Right ventricle myocardium superior (tissue), 1 donor: ENCODE measurements around the gene SYCE3. TPM values are rescaled to one million over a fixed set of nuclear protein-coding genes. Genes with fewer than 3 reads are reported as not detected.

ENCODE experiments used
- ATAC-seq: fragments of 200-7000 bp; cut with Tn5 transposase; one replicate; pipeline ENCODE4 v1.9.1; 2020; ENCODE audit warnings: mild to moderate bottlenecking; ENCODE audit not compliant: poor library complexity
- DNase-seq: peaks from one replicate; pipeline ENCODE4 v3.0.0-alpha.2; 2020
- intact Hi-C: fragments of 100-400 bp; cut with DNase I; formaldehyde crosslinking; loops from one replicate; pipeline ENCODE4 v1.11.2; 2022
- total RNA-seq: library from RNA; stranded (reverse); fragmentation: NEBNext Ultra II Directional; extraction: Animal tissue kit (Norgen Biotek cat#: 25700); gene quantifications from one replicate; pipeline ENCODE4 v1.2.1, GENCODE V29; 2021
- donor health status: DM: no; HTN: yes; CAD: no; lungs with severe emphysema.

The SYCE3 gene
- total RNA-seq, 1 donor from 2014 or later = not detected

DNA sequence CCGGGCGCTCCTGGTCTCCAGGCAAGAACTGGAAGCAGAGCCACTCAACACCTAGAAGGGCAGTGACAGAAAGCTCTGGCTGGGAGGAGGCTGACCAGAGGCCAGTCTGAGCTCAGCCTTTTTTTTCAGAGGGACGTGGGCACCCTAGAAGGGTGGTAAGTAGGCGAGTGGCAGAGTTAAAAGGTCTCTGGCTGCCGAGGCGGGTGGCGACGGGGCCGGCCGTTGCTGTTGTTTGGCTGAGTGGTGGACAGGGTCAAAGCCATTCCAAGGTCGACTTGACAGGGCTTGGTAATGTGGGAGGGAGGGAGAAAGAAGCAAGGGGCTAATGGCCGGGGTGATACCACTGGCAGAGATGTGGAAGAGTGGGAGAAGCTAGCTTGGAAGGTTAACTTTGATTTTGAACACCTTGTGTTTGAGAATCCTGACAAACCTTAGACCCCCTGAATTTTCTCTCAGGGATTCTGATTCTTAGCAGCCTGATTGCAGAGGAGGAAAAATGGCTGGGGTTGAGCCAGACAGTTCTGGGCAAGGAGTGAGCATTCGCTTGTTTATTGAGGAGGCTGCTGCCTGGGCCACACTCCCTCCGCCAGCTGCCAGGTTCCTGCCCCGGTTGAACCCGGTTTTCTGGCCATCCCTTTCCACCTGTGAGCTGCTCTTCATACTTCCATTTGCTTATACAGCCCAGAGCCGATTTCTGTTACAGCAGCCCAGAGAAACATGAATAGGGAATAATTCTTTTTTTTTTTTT lies 868 bp upstream of the SYCE3 start:
- intact Hi-C loops = no loop called here
- DNase-seq (peak; percentile 55), ATAC-seq (peak; percentile 43)

DNA sequence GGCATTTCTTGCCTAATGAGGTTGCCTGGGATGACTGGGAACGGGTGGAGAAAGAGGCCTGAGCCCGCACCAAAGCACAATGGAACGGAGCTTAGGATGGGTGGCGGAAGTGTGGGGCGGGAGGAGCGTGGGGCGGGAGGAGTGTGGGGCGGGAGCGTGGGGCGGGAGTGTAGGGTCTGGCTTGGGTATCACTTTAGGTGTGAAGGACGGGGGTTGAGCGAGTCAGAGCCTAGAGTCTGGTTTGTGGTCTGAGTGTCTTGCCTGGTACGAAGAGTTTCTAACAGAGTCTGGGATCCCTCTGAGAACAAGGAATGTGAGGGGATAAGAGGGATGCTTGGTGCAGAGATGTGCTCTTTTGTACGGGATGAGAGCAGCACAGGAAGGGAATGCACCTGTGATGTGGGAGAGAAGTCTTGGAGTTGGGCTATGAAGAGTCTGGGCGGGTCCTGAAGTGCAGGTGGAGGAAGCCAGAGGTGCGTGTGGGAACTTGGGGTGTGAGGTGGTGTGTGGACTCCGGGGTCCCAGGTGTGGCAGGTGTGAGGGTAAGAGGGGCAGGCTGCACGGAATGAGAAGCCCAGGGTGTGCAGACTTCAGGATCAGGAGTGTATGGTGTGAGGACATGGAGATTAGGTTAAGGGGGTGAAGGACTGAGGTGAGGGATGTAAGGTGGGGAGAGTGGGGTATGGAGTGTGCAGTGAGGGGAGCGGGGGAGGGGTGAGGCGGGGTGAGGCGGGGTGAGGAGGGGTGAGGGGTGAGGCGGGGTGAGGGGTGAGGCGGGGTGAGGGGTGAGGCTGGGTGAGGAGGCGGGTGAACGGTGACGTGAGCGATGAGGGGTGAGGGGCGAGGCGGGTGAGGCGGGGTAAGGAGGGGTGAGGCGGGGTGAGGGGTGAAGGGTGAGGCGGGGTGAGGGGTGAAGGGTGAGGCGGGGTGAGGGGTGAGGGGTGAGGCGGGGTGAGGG lies 1.0 kb downstream of the SYCE3 start:
- no peak for ATAC-seq
- intact Hi-C loops = no loop called here
- peak; percentile 18 for DNase-seq

DNA sequence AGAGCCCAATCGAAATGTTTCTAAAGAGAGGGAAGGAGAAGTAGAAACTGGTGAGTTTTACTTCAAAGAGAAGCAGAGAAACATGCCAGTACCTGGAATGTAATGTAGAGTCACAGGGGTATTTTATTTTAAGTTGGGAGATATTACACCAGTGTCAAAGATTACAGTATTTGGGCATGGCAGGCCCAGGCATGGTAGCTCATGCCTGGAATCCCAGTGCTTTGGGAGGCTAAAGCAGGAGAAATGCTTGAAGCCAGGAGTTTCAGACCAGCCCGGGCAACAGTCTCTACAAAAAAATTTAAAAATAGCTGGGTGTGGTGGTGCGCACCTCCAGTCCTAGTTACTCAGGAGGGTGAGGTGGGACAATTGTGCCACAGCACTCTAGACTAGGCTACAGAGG lies 2.7 kb downstream of the SYCE3 start:
- ATAC-seq = no peak
- no peak for DNase-seq
- intact Hi-C loops = no loop called here

DNA sequence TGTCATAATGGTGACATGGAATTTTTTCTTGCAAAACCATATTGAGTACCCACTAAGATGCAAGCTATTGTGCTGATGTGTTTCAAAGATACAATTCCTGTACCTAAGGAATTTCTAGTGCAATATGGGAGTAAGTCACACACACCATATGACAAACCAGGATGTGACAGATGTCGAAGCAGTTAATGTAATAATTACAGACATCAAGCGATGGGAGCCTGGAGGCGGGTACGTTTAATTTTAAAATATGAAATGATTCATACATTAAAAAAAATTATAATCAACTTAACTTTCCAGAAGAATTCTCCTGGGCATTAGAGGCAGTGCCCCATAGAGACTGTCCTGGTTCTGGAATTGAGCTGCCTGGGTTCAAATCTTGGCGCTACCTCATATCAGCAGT lies 6.0 kb downstream of the SYCE3 start:
- intact Hi-C loops = no loop called here
- DNase-seq (no peak), ATAC-seq (no peak)

DNA sequence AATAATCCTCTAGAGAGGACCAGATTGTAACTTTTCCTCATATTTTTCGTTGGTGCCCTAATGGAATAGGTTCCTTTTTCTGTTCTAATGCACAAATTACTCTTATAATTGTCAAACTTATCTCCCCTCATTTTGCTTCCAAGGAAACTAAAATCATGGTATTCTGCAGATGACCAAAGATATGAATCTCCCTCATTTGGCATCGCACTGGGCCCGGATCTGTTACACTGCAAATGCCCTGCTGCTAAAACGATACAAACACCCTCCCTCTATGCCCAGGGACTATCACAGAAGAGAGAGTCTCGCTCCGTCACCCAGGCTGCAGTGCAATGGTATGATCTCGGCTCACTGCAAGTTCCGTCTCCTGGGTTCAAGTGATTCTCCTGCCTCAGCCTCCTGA lies 9.4 kb downstream of the SYCE3 start:
- intact Hi-C loops = loop anchor here (2.0 kb wide), 1 partner anchor 61 kb away; no protein-coding TSS in a partner anchor
- DNase-seq = no peak
- ATAC-seq = no peak

DNA sequence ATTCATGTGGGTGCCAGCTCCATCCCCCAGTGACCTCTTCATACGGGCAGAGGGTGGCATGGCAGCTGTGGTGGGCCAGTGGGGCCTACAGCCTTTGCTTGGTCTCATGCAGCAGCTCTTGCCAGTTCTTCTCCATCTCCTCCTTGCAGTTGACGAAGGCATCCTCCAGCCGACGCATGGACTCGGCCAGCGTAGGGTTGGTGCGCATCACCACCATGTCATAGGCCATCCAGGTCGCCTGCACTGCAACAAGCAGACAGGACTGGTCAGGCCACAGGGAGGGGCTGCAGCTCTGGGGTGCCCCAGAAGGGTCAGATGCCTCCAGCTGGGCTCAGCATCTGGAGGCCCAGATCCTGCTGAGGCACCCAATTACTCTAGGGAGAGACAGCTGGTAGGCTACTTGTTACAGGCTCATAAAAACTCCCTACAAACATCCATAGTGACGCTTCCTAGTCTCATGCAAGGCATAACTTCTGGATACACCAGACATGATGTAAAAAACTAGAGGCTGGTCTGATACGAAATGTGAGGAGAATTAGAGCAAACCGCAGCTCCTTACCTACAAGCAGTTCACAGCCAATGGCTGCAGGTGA lies 11.5 kb downstream of the SYCE3 start:
- DNase-seq (no peak), ATAC-seq (no peak)
- intact Hi-C loops = no loop called here

DNA sequence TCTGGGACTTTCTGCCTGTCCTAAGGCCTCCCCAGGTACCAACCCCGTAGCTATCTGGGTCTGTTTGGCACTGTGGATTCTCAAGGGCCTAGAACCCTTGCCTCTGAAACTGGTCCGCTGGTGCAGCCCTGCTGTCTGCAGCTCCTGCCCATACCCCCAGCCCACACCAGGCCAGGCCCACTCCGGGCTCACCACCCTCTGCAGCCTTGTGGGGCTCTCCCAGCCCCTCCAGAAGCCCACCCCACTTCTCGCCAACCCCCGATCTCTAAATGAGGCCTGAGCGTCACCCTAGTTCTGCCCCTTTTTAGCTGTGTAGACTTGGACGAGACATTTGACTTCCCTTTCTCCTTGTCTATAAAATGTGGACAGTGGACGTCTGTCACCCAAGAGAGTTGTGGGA lies 12.3 kb downstream of the SYCE3 start:
- intact Hi-C loops = no loop called here

DNA sequence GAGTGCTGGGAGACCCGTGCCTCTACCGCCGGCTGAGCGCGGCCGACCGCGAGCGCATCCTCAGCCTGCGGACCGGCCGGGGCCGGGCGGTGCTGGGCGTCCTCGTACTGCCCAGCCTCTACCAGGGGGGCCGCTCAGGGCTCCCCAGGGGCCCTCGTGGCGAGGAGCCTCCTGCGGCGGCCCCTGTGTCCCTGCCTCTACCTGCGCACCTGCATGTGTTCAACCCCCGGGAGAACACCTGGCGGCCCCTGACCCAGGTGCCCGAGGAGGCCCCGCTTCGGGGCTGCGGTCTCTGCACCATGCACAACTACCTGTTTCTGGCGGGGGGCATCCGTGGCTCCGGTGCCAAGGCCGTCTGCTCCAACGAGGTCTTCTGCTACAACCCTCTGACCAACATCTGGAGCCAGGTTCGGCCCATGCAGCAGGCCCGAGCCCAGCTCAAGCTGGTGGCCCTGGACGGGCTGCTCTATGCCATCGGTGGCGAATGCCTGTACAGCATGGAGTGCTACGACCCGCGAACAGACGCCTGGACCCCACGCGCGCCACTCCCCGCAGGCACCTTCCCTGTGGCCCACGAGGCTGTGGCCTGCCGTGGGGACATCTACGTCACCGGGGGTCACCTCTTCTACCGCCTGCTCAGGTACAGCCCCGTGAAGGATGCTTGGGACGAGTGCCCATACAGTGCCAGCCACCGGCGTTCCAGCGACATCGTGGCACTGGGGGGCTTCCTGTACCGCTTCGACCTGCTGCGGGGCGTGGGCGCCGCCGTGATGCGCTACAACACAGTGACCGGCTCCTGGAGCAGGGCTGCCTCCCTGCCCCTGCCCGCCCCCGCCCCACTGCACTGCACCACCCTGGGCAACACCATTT lies 13.6 kb downstream of the SYCE3 start:
- ATAC-seq = no peak
- no peak for DNase-seq
- intact Hi-C loops = no loop called here

More for the DNA sequence above, 12.3 kb downstream of the SYCE3 start:
- DNase-seq (no peak), ATAC-seq (no peak)

DNA sequence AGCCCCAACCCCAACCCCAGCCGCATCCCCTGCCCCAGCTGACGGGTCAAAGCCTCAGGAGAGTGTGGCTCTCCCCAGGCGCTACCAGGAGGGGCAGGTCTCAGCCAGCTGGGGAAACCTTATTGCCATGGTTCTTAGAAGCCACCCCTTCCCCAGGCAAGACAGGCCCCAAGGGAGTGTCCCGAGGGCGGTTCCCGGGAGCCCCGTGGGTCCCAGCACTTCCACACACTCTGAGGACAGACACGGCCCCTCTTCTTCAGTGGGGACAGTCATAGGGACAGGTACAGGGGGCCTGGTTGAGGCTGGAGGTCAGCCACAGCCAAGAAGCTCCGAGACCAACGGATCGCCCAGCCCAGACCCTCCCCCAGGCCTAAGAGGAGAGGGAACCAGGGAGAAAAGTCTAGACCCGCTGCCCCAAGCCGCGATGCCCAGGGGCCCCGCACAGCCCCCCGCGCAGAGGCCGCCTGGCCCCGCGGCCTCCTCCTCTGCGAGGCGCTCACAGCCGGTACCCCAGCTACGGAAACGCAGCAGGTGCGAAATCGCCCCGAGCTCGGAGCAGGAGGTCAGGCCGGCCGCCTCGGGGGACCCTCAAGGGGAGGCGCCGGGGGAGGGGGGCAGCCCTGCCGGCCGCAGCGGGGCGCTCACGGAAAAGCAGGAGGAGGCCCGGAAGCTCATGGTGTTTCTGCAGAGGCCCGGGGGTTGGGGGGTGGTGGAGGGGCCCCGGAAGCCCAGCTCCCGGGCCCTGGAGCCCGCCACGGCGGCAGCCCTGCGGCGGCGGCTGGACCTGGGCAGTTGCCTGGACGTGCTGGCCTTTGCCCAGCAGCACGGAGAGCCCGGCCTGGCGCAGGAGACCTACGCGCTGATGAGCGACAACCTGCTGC lies 14.4 kb downstream of the SYCE3 start:
- ATAC-seq = no peak
- intact Hi-C loops = no loop called here
- DNase-seq = peak; percentile 49

DNA sequence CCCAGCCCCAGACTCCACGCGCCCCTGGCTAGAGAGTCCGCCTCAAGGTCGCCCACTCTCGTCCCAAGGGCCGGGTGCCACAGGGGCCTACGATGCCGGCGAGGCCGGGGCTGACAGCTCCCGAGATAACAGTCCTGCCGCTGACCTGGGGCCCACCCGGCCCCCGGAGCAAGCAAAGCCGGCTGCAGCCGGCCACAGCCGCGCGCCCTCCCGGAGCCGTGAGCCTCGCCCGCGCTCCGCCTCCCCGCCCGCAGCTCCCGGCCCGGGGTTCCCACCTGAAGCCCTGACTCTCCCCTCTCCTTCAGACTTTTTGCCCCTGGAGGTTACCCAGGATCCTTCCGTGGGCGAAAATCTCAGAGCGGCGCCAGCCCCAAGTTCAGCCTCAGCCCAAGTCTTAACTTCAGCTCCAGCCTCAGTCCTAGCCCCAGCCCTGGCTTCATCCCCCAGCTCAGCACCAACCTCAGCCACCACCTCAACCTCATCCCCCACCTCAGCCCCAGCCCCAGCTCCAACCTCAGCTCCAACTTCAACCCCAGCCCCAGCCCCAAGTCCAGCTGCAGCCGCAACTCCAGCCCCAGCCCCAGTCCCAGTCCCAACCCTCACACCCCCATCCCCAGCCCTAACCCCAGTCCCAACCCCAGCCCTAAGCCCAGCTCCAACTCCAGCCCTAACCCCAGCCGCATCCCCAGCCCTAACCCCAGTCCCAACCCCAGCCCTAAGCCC lies 15.3 kb downstream of the SYCE3 start:
- intact Hi-C loops = no loop called here
- no peak for ATAC-seq
- no peak for DNase-seq

DNA sequence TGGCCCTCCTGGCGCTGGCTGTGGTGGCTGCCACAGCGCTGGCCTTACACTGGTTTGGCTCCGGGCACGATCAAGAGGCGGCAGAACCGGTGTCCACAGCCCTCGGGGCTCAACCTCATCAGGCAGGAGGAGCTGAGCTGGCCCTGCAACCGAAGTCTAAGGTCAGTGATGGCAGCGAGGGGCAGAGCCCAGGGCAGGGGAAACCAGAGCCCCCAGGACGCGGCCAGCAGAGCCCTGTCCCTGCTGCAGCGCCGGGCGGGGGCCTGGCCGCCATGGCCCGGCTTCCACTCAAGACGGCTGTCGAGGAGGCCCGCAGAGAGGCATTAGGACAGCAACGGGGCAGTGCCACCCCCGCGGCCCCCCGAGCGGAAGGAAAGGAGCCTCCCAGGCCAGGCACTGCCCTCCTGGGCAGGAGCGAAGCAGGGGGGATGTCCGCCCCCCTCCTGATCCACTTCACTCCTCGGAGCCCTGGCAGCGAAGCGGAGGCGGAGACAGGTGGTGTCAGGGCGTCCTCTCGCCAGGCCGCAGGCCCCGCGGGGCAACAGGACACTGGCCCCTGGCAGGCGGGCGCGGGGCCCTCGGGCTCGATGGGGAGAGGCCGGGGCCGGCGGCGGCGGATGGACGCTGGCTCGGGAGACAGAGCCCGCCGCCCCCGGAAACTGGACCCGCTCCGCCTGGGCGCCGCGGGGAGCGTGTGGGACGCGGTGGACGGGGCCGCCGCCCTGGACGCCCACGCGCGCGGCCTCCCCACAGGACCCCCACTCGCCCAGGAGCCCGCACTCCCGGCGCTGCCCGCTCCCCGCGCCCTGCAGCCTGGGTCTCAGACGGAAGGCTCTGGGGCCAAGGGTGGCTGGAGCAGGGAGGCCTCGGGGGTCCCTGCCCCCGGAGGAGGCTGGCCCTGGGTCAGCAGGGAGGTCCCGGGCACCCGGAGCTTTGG lies 16.1 kb downstream of the SYCE3 start:
- intact Hi-C loops = no loop called here
- no peak for ATAC-seq
- no peak for DNase-seq

DNA sequence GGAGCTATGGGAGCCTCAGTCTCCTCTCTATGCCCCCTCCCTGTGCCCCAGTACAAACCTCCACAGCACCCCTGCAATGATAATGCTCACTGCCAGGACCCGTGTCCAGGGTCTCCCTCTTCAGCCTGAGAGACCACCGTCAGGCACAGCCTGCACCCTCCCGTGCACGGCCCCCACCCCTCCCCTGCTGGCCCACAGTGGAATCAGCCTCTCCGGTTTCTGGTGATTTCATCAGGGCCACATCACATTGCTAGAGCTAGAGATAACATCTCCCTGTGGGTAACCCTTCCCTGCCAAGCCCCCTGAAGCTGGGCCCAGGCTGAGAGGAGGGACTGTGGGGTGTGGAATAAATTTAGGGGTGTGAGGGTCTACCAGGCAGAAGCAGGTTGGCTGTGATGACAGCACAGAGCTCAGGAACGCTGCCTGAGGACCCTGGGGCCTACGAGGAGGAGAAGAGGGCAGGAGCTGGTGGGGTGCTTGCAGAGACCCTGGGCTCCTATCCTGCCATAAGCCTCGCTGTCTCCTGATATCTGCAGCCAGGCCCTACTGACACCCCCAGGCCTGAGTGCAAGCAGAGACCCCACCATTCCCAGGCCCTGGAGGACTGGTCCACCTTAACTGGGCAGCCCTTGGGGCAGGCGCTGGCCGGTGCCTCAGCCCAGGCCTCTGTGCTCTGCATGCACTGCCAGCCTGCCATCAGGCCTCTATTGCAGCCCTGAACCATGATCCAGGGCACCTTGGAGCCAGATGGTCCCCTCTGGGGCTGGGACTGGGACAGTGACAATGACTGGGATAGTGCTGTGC lies 17.0 kb downstream of the SYCE3 start, which contains the start of gene KLHDC7B:
TSS of gene KLHDC7B (plus strand) at position 378 of the 804 bp plus-strand sequence. CDS start at position 723, 345 bp downstream.
- DNase-seq (no peak), ATAC-seq (no peak)
- intact Hi-C loops = no loop called here

DNA sequence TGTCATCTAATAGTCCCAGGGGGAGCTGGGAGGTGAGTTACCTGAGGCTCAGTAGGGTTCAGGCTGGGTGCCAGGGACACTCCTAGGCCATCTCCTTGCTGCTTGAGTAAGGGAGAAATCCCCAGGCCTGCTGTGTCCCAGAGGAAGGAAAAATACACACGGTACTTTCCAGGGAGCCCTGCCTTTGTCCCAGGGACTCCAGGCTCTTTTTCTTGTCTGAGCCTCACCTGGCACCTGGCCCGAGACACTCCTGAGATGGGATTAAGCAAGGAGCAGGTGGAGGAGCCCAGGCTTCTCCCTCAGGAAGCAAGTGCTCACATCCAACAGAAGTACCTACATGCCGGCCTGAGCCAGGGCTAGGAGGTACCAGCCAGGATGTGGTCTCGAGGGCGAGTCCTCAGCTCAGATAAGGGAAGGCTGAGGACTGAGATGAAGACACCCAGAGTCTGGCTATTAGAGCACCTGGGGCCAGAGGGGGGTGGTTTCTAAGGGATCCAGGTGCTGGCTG lies 17.9 kb downstream of the SYCE3 start:
- ATAC-seq (no peak), DNase-seq (no peak)
- intact Hi-C loops = no loop called here

DNA sequence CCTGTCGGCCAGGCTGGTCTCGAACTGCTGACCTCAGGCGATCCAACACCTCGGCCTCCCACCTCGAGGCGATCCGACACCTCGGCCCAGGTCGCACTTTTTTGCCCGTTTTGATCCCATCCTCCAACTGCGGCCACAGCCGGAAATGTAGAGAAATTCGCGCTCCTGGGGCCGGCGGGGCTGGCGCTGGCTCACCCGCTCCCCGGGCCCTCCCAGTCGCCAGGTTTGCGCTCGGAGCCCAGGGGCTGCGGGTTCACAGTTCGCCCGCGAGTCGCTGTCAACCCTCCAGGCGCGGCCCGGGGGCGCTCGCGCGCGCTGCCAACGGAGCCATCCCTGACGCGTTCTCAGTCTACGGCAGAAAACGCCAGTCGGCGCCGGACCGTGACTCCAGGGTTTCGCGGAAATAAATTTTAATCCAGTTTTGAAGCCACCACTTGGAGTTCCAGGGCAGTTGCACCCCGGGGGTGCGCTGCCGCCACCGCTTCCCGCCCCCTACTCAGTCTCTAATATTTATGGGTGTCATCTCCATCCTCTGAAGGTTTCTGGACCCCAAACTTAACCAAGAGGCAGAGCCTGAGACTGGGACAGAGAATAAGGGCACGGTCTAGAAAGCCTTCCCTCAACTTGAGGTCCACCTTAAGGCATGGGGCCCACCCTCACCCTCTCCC lies 18.5 kb downstream of the SYCE3 start:
- DNase-seq (peak; percentile 90), ATAC-seq (peak; percentile 74)
- intact Hi-C loops = no loop called here
